ENCODE results near the gene ST7. TPM values are rescaled to one million over a fixed set of nuclear protein-coding genes. Genes with fewer than 3 reads are reported as not detected.

ST7 gene
- total and polyA plus RNA-seq, 2 of the 13 experiments (the other 11 are each of a cell fraction or from before 2014, with no cell fraction given), result 17.3 to 23.5 TPM

DNA sequence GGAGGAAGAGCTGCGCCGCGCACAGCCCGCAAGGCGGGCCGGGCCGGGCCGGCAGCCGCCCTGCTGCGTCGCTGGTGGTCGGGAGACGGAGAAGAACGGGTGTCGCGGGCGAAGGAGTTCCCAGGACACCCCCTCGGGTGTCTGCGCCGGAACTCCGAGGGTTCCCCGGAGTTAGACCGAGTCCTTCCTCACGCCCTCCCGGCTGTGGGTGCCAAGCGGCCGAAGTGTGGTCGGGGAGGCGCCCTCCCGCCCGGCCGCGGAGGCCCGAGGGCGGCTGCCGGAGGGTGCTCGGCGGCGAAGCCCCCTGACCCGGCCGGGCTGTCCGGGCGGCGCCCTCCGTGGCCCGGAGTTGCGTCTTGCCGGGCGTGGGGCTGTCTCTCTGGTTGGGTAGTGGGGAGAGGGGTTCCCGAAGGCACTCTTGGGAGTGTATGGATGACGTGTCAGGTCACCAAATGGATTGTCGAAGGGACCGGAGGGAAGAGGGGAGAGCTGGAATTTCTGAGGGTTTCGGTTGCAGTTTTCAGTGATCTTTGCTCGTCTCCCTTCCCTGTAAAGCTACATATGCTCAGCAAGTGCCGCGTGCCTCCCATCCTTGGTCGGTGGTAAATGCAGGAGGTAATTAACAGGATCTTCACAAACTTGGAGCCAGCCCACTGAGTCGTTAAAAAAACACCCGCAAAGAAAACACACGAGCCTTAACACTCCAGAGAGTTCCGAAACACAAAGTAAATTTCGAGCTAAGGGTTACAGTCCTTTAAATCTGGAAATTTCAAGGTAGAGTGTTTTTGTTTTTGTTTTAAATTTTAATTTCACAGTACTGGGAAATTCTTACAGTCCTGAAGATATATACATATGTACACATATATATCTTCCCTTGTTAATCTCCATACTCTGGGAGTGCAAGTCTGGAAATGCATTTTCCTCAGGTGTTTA, 871 bp downstream of the ST7 start (continued):
- TF ChIP-seq IKZF5 (CRISPR knock-in tag; IDR thresholded peaks at IDR 0.05) (0 out of 2 replicates have a peak, but pooled peaks have one; percentile 36), SIX4 (CRISPR knock-in tag; IDR thresholded peaks at IDR 0.05) (no peak), ZNF605 (CRISPR knock-in tag; IDR thresholded peaks at IDR 0.05) (no peak), ZNF713 (CRISPR knock-in tag; IDR thresholded peaks at IDR 0.05) (no peak), TEAD3 (CRISPR knock-in tag; optimal IDR thresholded peaks at IDR 0.05; ENCODE audit: borderline replicate concordance) (peak; percentile 71), TBX2 (CRISPR knock-in tag; IDR thresholded peaks at IDR 0.05; ENCODE audit: borderline replicate concordance) (no peak; the same call in 1 of the 2 replicates), ZNF354B (CRISPR knock-in tag; IDR thresholded peaks at IDR 0.05) (no peak), ZBTB33 (CRISPR knock-in tag; IDR thresholded peaks at IDR 0.05) (no peak), ARNT (IDR thresholded peaks at IDR 0.05) (no peak), ZNF777 (CRISPR knock-in tag; IDR thresholded peaks at IDR 0.05) (0 out of 2 replicates have a peak, but pooled peaks have one; percentile 43), RBFOX2 (IDR thresholded peaks at IDR 0.05; ENCODE audit: low read depth, low read length) (peak; percentile 88), AHDC1 (CRISPR knock-in tag; IDR thresholded peaks at IDR 0.05; ENCODE audit: borderline replicate concordance) (no peak), TARDBP (CRISPR knock-in tag; IDR thresholded peaks at IDR 0.05) (0 out of 2 replicates have a peak, but pooled peaks have one; percentile 33), ZNF460 (CRISPR knock-in tag; IDR thresholded peaks at IDR 0.05; ENCODE audit: borderline replicate concordance) (no peak), TP53 (CRISPR knock-in tag; conservative IDR thresholded peaks at IDR 0.05) (no peak), ZNF24 (IDR thresholded peaks at IDR 0.05) (no peak)
- TF ChIP-seq, protein P1, sequence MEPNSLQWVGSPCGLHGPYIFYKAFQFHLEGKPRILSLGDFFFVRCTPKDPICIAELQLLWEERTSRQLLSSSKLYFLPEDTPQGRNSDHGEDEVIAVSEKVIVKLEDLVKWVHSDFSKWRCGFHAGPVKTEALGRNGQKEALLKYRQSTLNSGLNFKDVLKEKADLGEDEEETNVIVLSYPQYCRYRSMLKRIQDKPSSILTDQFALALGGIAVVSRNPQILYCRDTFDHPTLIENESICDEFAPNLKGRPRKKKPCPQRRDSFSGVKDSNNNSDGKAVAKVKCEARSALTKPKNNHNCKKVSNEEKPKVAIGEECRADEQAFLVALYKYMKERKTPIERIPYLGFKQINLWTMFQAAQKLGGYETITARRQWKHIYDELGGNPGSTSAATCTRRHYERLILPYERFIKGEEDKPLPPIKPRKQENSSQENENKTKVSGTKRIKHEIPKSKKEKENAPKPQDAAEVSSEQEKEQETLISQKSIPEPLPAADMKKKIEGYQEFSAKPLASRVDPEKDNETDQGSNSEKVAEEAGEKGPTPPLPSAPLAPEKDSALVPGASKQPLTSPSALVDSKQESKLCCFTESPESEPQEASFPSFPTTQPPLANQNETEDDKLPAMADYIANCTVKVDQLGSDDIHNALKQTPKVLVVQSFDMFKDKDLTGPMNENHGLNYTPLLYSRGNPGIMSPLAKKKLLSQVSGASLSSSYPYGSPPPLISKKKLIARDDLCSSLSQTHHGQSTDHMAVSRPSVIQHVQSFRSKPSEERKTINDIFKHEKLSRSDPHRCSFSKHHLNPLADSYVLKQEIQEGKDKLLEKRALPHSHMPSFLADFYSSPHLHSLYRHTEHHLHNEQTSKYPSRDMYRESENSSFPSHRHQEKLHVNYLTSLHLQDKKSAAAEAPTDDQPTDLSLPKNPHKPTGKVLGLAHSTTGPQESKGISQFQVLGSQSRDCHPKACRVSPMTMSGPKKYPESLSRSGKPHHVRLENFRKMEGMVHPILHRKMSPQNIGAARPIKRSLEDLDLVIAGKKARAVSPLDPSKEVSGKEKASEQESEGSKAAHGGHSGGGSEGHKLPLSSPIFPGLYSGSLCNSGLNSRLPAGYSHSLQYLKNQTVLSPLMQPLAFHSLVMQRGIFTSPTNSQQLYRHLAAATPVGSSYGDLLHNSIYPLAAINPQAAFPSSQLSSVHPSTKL (CRISPR knock-in tag; IDR thresholded peaks at IDR 0.05), result no peak
